Fibroblast of lung (primary cell): ENCODE data around the gene CORO2A. TPM values are rescaled to one million over a fixed set of nuclear protein-coding genes. Genes with fewer than 3 reads are reported as not detected.

Experiments
- DNase-seq, 2 donors: peaks; one replicate each; pipeline versions ENCODE4 v3.0.0 to v3.0.0-alpha.2; 2010; ENCODE audit warnings: low read depth in 2 of 2
- H2AFZ ChIP-seq: 2 replicates; pipeline ENCODE4 v1.5.1; 2012; ENCODE audit warnings: low read length, control low read depth, inconsistent platforms
- H3K27ac ChIP-seq: 2 replicates; pipeline ENCODE4 v1.5.1; 2011; ENCODE audit warnings: low read length, control low read depth; ENCODE audit not compliant: insufficient read depth
- H3K27me3 ChIP-seq: 2 replicates; pipeline ENCODE4 v1.5.1; 2011; ENCODE audit warnings: mild to moderate bottlenecking, low read length; ENCODE audit not compliant: control insufficient read depth, insufficient read depth
- H3K36me3 ChIP-seq: 2 replicates; pipeline ENCODE4 v1.5.1; 2011; ENCODE audit warnings: low read length; ENCODE audit not compliant: control insufficient read depth, insufficient read depth
- H3K4me1 ChIP-seq: 2 replicates; pipeline ENCODE4 v1.5.1; 2011; ENCODE audit warnings: low read length; ENCODE audit not compliant: control insufficient read depth, insufficient read depth; ENCODE audit errors: extremely low read depth
- H3K4me2 ChIP-seq: 2 replicates; pipeline ENCODE4 v1.5.1; 2011; ENCODE audit warnings: low read length, control low read depth; ENCODE audit not compliant: insufficient read depth; ENCODE audit errors: extremely low read depth
- H3K4me3 ChIP-seq, 4 experiments: fragments of 200-600 bp in 1 of 4; sonication (generic) in 1 of 4; replicated peaks in 1 of 4; 2 replicates each; pipeline ENCODE4 v1.5.1; 2011 to 2016; ENCODE audit warnings: low read length in 4 of 4, low read depth in 3 of 4, mild to moderate bottlenecking in 3 of 4, control low read depth in 2 of 4, inconsistent platforms in 1 of 4, mixed read lengths in 1 of 4; ENCODE audit not compliant: insufficient read depth in 1 of 4; ENCODE audit errors: control extremely low read depth in 1 of 4
- H3K79me2 ChIP-seq: 2 replicates; pipeline ENCODE4 v1.5.1; 2012; ENCODE audit warnings: mild to moderate bottlenecking, low read length, inconsistent platforms; ENCODE audit not compliant: control insufficient read depth, insufficient read depth
- H3K9ac ChIP-seq: 2 replicates; pipeline ENCODE4 v1.5.1; 2011; ENCODE audit warnings: mild to moderate bottlenecking, low read length, control low read depth; ENCODE audit not compliant: insufficient read depth
- H3K9me3 ChIP-seq: 2 replicates; pipeline ENCODE4 v1.5.1; 2012; ENCODE audit warnings: low read depth, low read length; ENCODE audit not compliant: control insufficient read depth, insufficient read depth
- H4K20me1 ChIP-seq: 2 replicates; pipeline ENCODE4 v1.5.1; 2011; ENCODE audit warnings: low read length; ENCODE audit not compliant: control insufficient read depth, insufficient read depth; ENCODE audit errors: extremely low read depth
- CTCF ChIP-seq, 2 donors: IDR thresholded peaks in 1 of 2; conservative IDR thresholded peaks in 1 of 2; 1 replicate in 1 of 2; 2 replicates in 1 of 2; pipeline ENCODE4 v1.5.1; 2011 to 2012; ENCODE audit warnings: low read length in 2 of 2, control low read depth in 1 of 2, inconsistent platforms in 1 of 2, low read depth in 1 of 2, mild to moderate bottlenecking in 1 of 2
- EZH2 ChIP-seq: IDR thresholded peaks from 2 replicates; pipeline ENCODE4 v1.5.1; 2012; ENCODE audit warnings: low read length, control low read depth, mild to moderate bottlenecking; ENCODE audit errors: missing control alignments
- polyA plus RNA-seq, 2 donors: library from polyadenylated mRNA; depleted of rRNA in 1 of 2; stranded (reverse) in 1 of 2; unstranded in 1 of 2; fragments of >200 nt; gene quantifications; 2 replicates each; pipeline ENCODE4 v1.2.1, GENCODE V29; 2011 to 2012; ENCODE audit warnings: missing spikeins in 1 of 2
- total RNA-seq: library from RNA; depleted of rRNA; stranded (reverse); fragments of >200 nt; gene quantifications from 2 replicates; pipeline ENCODE4 v1.2.1, GENCODE V29; 2014

CORO2A gene
- total and polyA plus RNA-seq, 2 donors (not counting 1 experiment from before 2014, with no cell fraction given), result 0.11 to 0.50 TPM

DNA sequence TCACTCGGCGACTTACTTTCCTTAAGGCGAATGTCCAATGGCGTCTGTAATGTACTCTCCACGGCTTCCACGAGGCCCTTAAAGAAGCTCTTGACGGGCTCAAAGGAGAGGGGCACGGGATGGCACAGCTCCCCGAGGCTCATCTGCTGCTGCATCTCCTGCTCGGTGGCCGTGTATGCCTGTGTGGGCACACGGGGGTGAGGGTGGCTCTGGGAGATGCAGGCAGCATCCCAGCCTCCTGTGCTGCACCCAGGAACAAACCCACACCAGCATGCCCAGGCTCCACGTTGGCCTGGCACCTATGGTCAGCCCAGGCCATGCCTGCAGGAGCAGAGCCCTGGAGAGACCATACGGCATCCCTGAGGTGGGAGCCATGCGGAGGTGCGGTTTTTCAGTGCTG, 97.6 kb downstream of the CORO2A start:
- Histone ChIP-seq H3K9ac (no peak overlapping the region), H3K79me2 (no peaks in the 10 kb centered on the region), H3K27me3 (no peaks in the 10 kb centered on the region), H3K27ac (no peak overlapping the region), H3K9me3 (no peaks in the 10 kb centered on the region), H3K4me1 (no peaks in the 10 kb centered on the region), H3K4me3 (no peak overlapping the region), H4K20me1 (no peaks in the 10 kb centered on the region), H3K4me2 (no peak overlapping the region), H2AFZ (no peak overlapping the region), H3K36me3 (no peaks in the 10 kb centered on the region)
- no peak for TF ChIP-seq EZH2
- TF ChIP-seq CTCF (conservative IDR thresholded peaks at IDR 0.05 in 1 of 2, IDR thresholded peaks at IDR 0.05 in 1 of 2; ENCODE audit: low read depth in 1 of 2, low read length in 2 of 2), result no peak
- no peak for DNase-seq

- TF ChIP-seq CTCF (conservative IDR thresholded peaks at IDR 0.05 in 1 of 2, IDR thresholded peaks at IDR 0.05 in 1 of 2; ENCODE audit: low read depth in 1 of 2, low read length in 2 of 2) (no peak), EZH2 (no peak)
- no peaks in the 10 kb centered on the region for H3K27me3 ChIP-seq
These were observed 98.1 kb downstream of the CORO2A start for GRCh38 chr9:98094316-98094715.

DNA sequence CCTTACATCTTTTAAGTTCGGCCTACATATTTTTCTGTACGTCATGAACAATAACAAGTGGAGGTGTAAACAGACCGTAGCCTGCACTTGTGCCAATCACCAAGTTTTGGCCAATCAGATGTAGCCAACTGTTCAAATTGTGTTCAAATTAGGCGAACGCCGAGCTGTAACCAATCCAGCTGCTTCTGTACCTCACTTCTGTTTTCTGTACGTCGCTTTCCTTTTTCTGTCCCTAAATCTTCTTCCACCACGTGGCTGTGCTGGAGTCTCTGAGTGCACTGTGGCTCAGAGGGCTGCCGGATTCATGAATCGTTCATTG, 99.9 kb downstream of the CORO2A start:
- no peak overlapping the region for H3K27ac ChIP-seq
- no peaks in the 10 kb centered on the region for H4K20me1 ChIP-seq
- H3K4me2 ChIP-seq, result no peak overlapping the region
- H3K9ac ChIP-seq, result no peak overlapping the region
- H3K9me3 ChIP-seq, result no peaks in the 10 kb centered on the region
- no peaks in the 10 kb centered on the region for H3K36me3 ChIP-seq
- no peak overlapping the region for H3K4me3 ChIP-seq
- no peak for DNase-seq
- TF ChIP-seq EZH2 (no peak), CTCF (conservative IDR thresholded peaks at IDR 0.05 in 1 of 2, IDR thresholded peaks at IDR 0.05 in 1 of 2; ENCODE audit: low read depth in 1 of 2, low read length in 2 of 2) (no peak)
- H2AFZ ChIP-seq, result no peak overlapping the region
- H3K79me2 ChIP-seq, result no peaks in the 10 kb centered on the region
- no peaks in the 10 kb centered on the region for H3K27me3 ChIP-seq
- H3K4me1 ChIP-seq, result peaks cover 2% of the 10 kb centered on the region

More at GRCh38 chr9:98094316-98094715, 98.1 kb downstream of the CORO2A start:
- H3K4me3 ChIP-seq, result no peak overlapping the region
- DNase-seq, result no peak
- no peak overlapping the region for H2AFZ ChIP-seq
- no peak overlapping the region for H3K9ac ChIP-seq
- no peak overlapping the region for H3K27ac ChIP-seq
- no peak overlapping the region for H3K4me2 ChIP-seq
- no peaks in the 10 kb centered on the region for H3K9me3 ChIP-seq
- no peaks in the 10 kb centered on the region for H3K36me3 ChIP-seq
- H3K4me1 ChIP-seq, result no peaks in the 10 kb centered on the region
- no peaks in the 10 kb centered on the region for H4K20me1 ChIP-seq
- no peaks in the 10 kb centered on the region for H3K79me2 ChIP-seq
